OCI-LY1 (cell line): ENCODE results near the gene HMGN2.

Experiments used
- CTCF ChIP-seq: fragments of 200-600 bp; sonication (generic), shearing (Covaris generic); IDR thresholded peaks from 2 replicates; pipeline ENCODE4 v1.5.1; 2017; ENCODE audit warnings: mild to moderate bottlenecking, antibody characterized with exemption, low read length, moderate library complexity, mixed read lengths
- EZH2 ChIP-seq: fragments of 200-600 bp; sonication (generic), shearing (Covaris generic); IDR thresholded peaks from 2 replicates; pipeline ENCODE4 v1.8.0; 2017; ENCODE audit warnings: borderline replicate concordance, mixed run types, mild to moderate bottlenecking, antibody characterized with exemption, low read length, moderate library complexity, mixed read lengths

GRCh38 chr1:26482921-26483320 is 10.7 kb downstream of the HMGN2 start:
- TF ChIP-seq CTCF (no peak), EZH2 (no peak)
